BLaER1 (cell line): ENCODE measurements around the gene GLO1.

Source experiments
- H3K27ac ChIP-seq: shearing (Covaris generic); formaldehyde crosslinking; 2 replicates; pipeline ENCODE4 v1.8.1; 2022
- H3K27me3 ChIP-seq: shearing (Covaris generic); formaldehyde crosslinking; 2 replicates; pipeline ENCODE4 v1.8.1; 2022
- H3K36me3 ChIP-seq: shearing (Covaris generic); formaldehyde crosslinking; 2 replicates; pipeline ENCODE4 v1.8.1; 2022
- H3K4me1 ChIP-seq: shearing (Covaris generic); formaldehyde crosslinking; 2 replicates; pipeline ENCODE4 v1.8.1; 2022
- H3K4me2 ChIP-seq: shearing (Covaris generic); formaldehyde crosslinking; 2 replicates; pipeline ENCODE4 v1.8.1; 2022
- H3K4me3 ChIP-seq: shearing (Covaris generic); formaldehyde crosslinking; 2 replicates; pipeline ENCODE4 v1.8.1; 2022
- H3K9ac ChIP-seq: shearing (Covaris generic); formaldehyde crosslinking; 2 replicates; pipeline ENCODE4 v1.8.1; 2022
- H3K9me3 ChIP-seq: shearing (Covaris generic); formaldehyde crosslinking; 2 replicates; pipeline ENCODE4 v1.8.1; 2022
- H4K20me1 ChIP-seq: shearing (Covaris generic); formaldehyde crosslinking; 2 replicates; pipeline ENCODE4 v1.8.1; 2022
- Cebpa-rat ChIP-seq: shearing (Covaris generic); IDR thresholded peaks from 2 replicates; pipeline ENCODE4 v1.8.1; 2022

The GLO1 gene

GRCh38 chr6:38724343-38724742 lies 21.4 kb upstream of the GLO1 start:
- no peaks in the 10 kb centered on the region for H3K27me3 ChIP-seq
- H3K4me2 ChIP-seq = no peak overlapping the region
- no peaks in the 10 kb centered on the region for H3K36me3 ChIP-seq
- H3K9me3 ChIP-seq = no peaks in the 10 kb centered on the region
- no peaks in the 10 kb centered on the region for H4K20me1 ChIP-seq
- no peak overlapping the region for H3K4me3 ChIP-seq
- no peak for TF ChIP-seq Cebpa-rat
- H3K4me1 ChIP-seq = no peaks in the 10 kb centered on the region
- H3K27ac ChIP-seq = no peak overlapping the region
- no peak overlapping the region for H3K9ac ChIP-seq

DNA sequence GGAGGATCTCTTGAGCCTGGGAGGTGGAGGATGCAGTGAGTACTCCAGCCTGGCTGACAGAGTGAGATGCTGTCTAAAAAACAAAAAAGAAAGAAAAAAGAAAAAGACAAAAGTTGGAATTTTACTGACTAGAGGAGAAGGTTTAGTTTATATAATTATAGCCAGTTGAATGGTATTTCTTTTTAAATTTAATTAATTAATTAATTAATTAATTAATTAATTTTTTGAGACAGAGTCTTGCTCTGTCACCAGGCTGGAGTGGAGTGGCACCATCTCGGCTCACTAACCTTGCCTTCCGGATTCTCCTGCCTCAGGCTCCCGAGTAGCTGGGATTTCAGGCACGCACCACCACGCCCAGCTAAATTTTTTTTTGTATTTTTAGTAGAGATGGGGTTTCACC lies 20.8 kb upstream of the GLO1 start:
- no peaks in the 10 kb centered on the region for H4K20me1 ChIP-seq
- no peak overlapping the region for H3K4me2 ChIP-seq
- no peaks in the 10 kb centered on the region for H3K4me1 ChIP-seq
- no peaks in the 10 kb centered on the region for H3K36me3 ChIP-seq
- H3K9me3 ChIP-seq = no peaks in the 10 kb centered on the region
- H3K27me3 ChIP-seq = no peaks in the 10 kb centered on the region
- no peak for TF ChIP-seq Cebpa-rat
- no peak overlapping the region for H3K9ac ChIP-seq
- no peak overlapping the region for H3K4me3 ChIP-seq
- no peak overlapping the region for H3K27ac ChIP-seq

DNA sequence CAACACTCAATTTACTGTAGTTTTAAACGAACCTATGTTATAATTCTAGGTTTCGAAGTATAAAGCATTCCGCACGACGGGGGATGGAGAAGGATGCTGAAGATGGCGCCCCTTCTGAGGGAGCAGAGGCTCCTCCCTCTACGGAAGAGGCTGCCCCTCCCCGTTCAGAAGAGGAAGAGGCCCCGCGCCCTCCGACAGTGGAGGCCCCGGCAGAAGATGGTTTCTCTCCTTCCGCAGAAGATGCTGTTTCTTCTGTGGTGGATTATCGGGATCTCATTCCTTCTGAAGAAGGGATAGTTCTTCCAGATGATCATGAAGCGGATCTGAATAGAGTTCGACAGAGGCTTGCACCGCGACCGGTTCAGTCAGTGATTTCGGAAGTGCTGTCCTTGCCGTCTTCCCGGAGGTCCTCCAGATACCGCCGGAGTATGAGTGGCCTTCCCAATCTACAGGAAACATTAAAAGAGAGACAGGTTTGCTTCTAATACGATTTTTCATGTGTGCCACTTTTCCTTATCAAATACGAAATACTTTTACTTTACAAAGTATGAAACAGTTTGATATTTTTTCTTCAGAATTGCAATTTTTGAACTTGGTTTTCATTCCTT lies 19.9 kb upstream of the GLO1 start:
- no peaks in the 10 kb centered on the region for H3K36me3 ChIP-seq
- no peaks in the 10 kb centered on the region for H3K9me3 ChIP-seq
- H4K20me1 ChIP-seq = no peaks in the 10 kb centered on the region
- no peaks in the 10 kb centered on the region for H3K27me3 ChIP-seq
- TF ChIP-seq Cebpa-rat = no peak
- H3K4me2 ChIP-seq = no peak overlapping the region
- no peak overlapping the region for H3K4me3 ChIP-seq
- H3K9ac ChIP-seq = no peak overlapping the region
- H3K4me1 ChIP-seq = no peaks in the 10 kb centered on the region
- H3K27ac ChIP-seq = no peak overlapping the region

DNA sequence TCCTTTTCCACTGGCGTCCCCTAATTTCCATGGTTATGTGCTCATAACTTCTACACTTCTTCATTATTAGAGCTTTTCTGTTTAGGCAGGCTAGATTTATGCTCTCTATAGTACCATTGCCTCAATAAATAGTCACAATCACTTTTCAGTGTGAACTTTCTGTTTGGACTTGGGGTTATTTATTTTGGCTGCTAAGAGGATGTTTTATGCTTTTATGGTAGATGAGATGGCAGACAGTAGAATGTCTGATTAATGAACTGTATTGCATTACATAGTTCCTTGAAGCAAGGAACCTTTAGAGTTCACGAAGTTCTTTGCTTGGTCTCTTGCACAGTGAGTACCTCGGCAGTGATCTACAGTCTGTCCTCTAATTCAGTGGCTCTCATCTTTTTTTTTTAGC lies 19.1 kb upstream of the GLO1 start:
- H3K27ac ChIP-seq = no peak overlapping the region
- H3K4me2 ChIP-seq = no peak overlapping the region
- H3K9me3 ChIP-seq = no peaks in the 10 kb centered on the region

DNA sequence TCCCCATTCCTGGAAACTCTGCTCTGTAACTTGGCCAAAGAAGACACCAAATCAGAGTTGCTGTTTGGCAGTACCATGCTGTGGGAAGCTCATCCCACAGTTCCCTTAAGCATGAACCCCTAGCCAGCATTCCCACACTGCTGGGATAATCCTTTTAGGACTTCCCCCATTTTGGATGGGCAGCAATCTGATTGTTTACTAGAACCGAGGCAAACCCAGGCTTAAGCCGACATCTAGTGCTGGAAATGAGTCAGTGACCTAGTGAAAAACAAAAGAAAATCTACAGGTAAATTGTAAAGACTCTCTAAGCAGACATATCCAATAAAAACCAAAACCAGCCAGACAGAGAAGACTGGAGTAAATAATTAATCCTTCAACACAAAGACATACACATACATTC lies 17.4 kb upstream of the GLO1 start:
- H3K9ac ChIP-seq = no peak overlapping the region
- TF ChIP-seq Cebpa-rat = no peak
- no peak overlapping the region for H3K4me2 ChIP-seq
- H3K9me3 ChIP-seq = no peaks in the 10 kb centered on the region
- no peak overlapping the region for H3K27ac ChIP-seq
- no peak overlapping the region for H3K4me3 ChIP-seq
- H3K36me3 ChIP-seq = no peaks in the 10 kb centered on the region
- H3K27me3 ChIP-seq = no peaks in the 10 kb centered on the region
- H4K20me1 ChIP-seq = no peaks in the 10 kb centered on the region
- H3K4me1 ChIP-seq = no peaks in the 10 kb centered on the region

More for the DNA sequence above, 19.1 kb upstream of the GLO1 start:
- Histone ChIP-seq H3K4me3 (no peak overlapping the region), H4K20me1 (no peaks in the 10 kb centered on the region), H3K36me3 (no peaks in the 10 kb centered on the region), H3K9ac (no peak overlapping the region), H3K4me1 (no peaks in the 10 kb centered on the region), H3K27me3 (no peaks in the 10 kb centered on the region)
- TF ChIP-seq Cebpa-rat = no peak

DNA sequence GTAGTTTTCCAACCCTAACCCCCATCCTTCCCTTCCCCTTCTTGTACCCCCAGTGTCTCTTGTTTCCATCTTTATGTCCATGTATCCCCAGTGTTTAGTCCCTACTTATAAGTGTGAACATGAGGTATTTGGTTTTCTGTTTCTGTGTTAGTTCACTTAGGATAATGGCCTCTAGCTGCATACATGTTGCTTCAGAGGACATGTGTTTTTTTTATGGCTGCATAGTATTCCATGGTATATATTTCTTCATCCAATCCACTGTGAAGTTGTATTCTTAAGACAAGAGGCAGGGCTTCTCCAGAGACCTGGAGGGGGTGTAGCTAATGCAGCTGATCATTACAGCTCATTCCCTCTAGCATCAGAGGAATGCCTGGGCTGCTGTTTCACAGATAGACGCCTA lies 16.4 kb upstream of the GLO1 start:
- Histone ChIP-seq H3K4me2 (no peak overlapping the region), H3K36me3 (no peaks in the 10 kb centered on the region), H3K27ac (no peak overlapping the region), H3K4me1 (no peaks in the 10 kb centered on the region), H3K27me3 (no peaks in the 10 kb centered on the region), H3K9ac (no peak overlapping the region), H3K9me3 (no peaks in the 10 kb centered on the region; the same call in 1 of the 2 replicates), H3K4me3 (no peak overlapping the region), H4K20me1 (no peaks in the 10 kb centered on the region)
- no peak for TF ChIP-seq Cebpa-rat

- no peaks in the 10 kb centered on the region; the same call in 1 of the 2 replicates for H3K9me3 ChIP-seq
- no peaks in the 10 kb centered on the region for H4K20me1 ChIP-seq
- H3K4me2 ChIP-seq = no peak overlapping the region
- no peaks in the 10 kb centered on the region for H3K27me3 ChIP-seq
- no peak overlapping the region for H3K4me3 ChIP-seq
- no peak overlapping the region for H3K9ac ChIP-seq
- no peaks in the 10 kb centered on the region for H3K36me3 ChIP-seq
- no peak for TF ChIP-seq Cebpa-rat
- H3K4me1 ChIP-seq = no peaks in the 10 kb centered on the region
- no peak overlapping the region for H3K27ac ChIP-seq
Measured at GRCh38 chr6:38716825-38717224, 13.9 kb upstream of the GLO1 start.

DNA sequence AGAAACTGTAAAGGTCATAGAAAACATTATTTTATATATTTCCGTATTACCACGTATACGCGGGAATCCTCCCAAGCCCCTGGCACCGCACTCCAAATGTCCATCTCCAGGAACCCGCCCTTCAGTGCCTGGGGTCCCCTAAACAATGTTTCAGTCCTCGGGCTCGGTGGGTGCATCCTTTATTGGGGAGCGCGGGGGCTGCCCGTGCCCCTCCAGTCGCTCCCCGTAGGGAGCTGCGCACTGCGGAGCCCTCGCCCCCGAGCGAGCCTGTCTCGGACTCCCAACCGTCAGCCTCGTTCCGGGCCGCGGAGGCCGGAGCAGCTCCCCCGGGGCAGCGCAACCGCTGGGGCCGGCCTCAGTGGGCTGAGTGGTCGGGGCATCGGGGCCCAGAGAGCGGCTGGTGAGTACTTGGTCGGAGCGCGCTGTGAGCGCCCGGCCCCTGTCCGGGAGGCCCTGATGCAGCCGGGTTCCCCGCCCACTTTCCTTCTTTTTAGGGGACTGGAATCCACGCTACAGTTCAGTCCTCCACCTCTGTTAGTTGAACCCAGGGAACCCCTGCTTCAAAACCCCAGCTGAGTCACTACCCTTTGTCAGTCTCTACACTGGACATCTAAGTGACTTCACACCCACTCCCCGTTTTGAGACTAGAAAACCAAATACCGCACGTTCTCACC lies 12.2 kb upstream of the GLO1 start, which contains the start of gene DNAH8:
Gene DNAH8 (plus strand): TSS at position 296 of the 674 bp plus-strand sequence. CDS start 7,499 bp downstream, outside the sequence.
- Histone ChIP-seq H3K9me3 (peaks cover 11% of the 10 kb centered on the region), H3K9ac (no peak within 1 kb of the TSS), H3K27ac (no peak within 1 kb of the TSS), H3K4me2 (no peak within 1 kb of the TSS), H3K36me3 (no peaks in the 10 kb centered on the region), H3K27me3 (no peaks in the 10 kb centered on the region), H4K20me1 (no peaks in the 10 kb centered on the region), H3K4me3 (no peak within 1 kb of the TSS), H3K4me1 (no peaks in the 10 kb centered on the region)
- no peak for TF ChIP-seq Cebpa-rat

DNA sequence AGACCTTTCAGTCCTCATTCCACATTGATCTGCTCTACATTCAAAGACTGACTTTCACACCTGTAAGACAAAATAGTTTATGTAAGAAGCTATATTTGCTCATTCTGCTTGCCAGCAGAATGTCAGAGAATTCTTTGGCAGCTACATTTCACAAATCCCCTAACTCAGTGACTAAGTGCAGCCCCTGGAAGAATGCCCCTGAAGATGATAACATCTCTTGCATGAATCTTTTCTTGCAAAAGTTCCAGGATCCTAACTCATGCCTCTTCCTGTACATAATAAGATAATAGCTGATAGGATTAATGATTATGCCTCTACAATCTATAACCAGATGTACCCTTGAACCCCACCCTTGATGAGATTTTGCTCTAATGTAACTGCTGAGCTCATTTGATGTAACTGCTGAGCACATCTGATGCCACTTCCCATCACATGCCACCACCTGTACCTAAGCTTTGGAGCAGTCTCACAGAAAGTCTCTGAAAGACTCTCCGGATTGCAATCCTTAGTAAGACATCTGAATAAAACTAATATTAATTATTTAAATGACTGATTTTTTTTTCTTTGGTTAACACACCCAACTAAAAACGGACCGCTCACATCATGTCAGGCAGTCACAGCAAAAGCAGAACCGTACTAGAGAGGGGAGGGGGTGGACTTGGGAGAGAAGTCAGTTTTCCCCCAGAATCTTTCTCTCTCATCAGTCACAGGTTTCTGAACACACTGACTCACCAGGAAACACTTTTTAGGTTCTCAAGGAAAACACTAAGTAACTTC lies 11.5 kb upstream of the GLO1 start:
- H3K4me1 ChIP-seq = no peaks in the 10 kb centered on the region
- H3K27ac ChIP-seq = no peak overlapping the region
- H4K20me1 ChIP-seq = no peaks in the 10 kb centered on the region
- TF ChIP-seq Cebpa-rat = no peak
- H3K4me3 ChIP-seq = no peak overlapping the region
- H3K9ac ChIP-seq = no peak overlapping the region
- no peaks in the 10 kb centered on the region for H3K27me3 ChIP-seq
- H3K36me3 ChIP-seq = no peaks in the 10 kb centered on the region
- peaks cover 17% of the 10 kb centered on the region for H3K9me3 ChIP-seq
- H3K4me2 ChIP-seq = no peak overlapping the region

DNA sequence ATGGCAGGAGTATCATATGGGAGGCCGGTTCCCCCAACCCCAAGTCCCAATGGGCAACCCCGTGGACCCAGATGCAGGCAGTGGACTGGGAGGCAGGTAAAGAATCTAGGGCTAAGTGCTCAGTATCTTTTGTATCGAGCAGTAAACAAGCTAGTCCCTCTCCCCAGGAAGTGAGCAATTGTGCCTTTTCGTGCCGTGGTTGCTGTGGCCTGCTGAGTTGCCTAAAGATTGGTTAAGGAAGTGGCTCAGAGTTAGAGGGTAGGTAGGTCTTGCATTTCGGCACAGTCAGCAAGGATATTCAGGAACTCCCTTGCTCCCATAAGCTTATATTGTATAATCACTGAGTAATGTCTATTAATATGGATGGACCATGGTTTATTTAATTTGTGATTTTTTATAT lies 10.9 kb upstream of the GLO1 start:
- no peak overlapping the region for H3K4me3 ChIP-seq
- H3K27me3 ChIP-seq = no peaks in the 10 kb centered on the region
- H3K9me3 ChIP-seq = peaks cover 17% of the 10 kb centered on the region
- no peaks in the 10 kb centered on the region for H4K20me1 ChIP-seq
- H3K36me3 ChIP-seq = no peaks in the 10 kb centered on the region
- TF ChIP-seq Cebpa-rat = no peak
- H3K27ac ChIP-seq = no peak overlapping the region
- H3K4me1 ChIP-seq = no peaks in the 10 kb centered on the region
- no peak overlapping the region for H3K9ac ChIP-seq
- H3K4me2 ChIP-seq = no peak overlapping the region
